ENCODE data around the gene THBS2.

- no peak for TF ChIP-seq CTCF (IDR thresholded peaks at IDR 0.05)
- TF ChIP-seq POLR2A (IDR thresholded peaks at IDR 0.05) = no peak
These were observed 45.6 kb downstream of the THBS2 start for GRCh38 chr6:169208011-169208410.
